ENCODE results near the gene DCC. TPM values are rescaled to one million over a fixed set of nuclear protein-coding genes. Genes with fewer than 3 reads are reported as not detected.

DCC gene
- polyA plus RNA-seq, 1 of the 3 experiments (the other 2 are of a cell fraction) = 0.20 TPM

GRCh38 chr18:53153800-53154199 is 813.8 kb downstream of the DCC start:
- Histone ChIP-seq H3K27me3 (ENCODE audit: insufficient read depth) (no peaks in the 10 kb centered on the region), H3K4me2 (no peak overlapping the region), H3K36me3 (replicated peaks in 1 of 2; ENCODE audit: control insufficient read depth in 1 of 2, insufficient read depth in 2 of 2, low read length in 1 of 2) (no peaks in the 10 kb centered on the region), H3K9me3 (no peaks in the 10 kb centered on the region), H3K79me2 (ENCODE audit: insufficient read depth) (no peaks in the 10 kb centered on the region), H3K9me2 (no peaks in the 10 kb centered on the region), H3K4me1 (ENCODE audit: control insufficient read depth in 1 of 2, insufficient read depth in 2 of 2, low read depth in 1 of 2, low read length in 1 of 2) (no peaks in the 10 kb centered on the region), H3K4me3 (ENCODE audit: low read depth in 2 of 2, low read length in 1 of 2) (no peak overlapping the region), H3K27ac (ENCODE audit: low read depth in 2 of 2, low read length in 1 of 2) (no peak overlapping the region), H3F3A (replicated peaks; ENCODE audit: insufficient read depth) (no peaks in the 10 kb centered on the region), H4K20me1 (ENCODE audit: insufficient read depth) (no peaks in the 10 kb centered on the region), H3K9ac (no peak overlapping the region), H2AFZ (ENCODE audit: low read depth) (no peak overlapping the region)
- TF ChIP-seq MXI1 (IDR thresholded peaks at IDR 0.05; ENCODE audit: low read depth, low read length) (no peak), RCOR1 (IDR thresholded peaks at IDR 0.05; ENCODE audit: low read length) (no peak), ELF1 (IDR thresholded peaks at IDR 0.05) (no peak), MAX (IDR thresholded peaks at IDR 0.05; ENCODE audit: low read depth) (no peak), ZBTB33 (IDR thresholded peaks at IDR 0.05; ENCODE audit: borderline replicate concordance, low read depth) (no peak), JUND (IDR thresholded peaks at IDR 0.05) (no peak), POLR2AphosphoS5 (IDR thresholded peaks at IDR 0.05; ENCODE audit: low read depth, low read length) (no peak), NFIC (IDR thresholded peaks at IDR 0.05; ENCODE audit: borderline replicate concordance) (no peak), TEAD4 (IDR thresholded peaks at IDR 0.05; ENCODE audit: borderline replicate concordance, insufficient read depth) (no peak), RAD21 (IDR thresholded peaks at IDR 0.05; ENCODE audit: low read length) (no peak)
- DNase-seq = no peak
- 14% methylated on average over 5 of the region's 5 CpGs for WGBS (ENCODE audit: low lambda C conversion rate)
- ChIA-PET POLR2A (no interaction called here), CTCF (interaction anchor here (0.9 kb wide), 1 partner anchor 38 kb away, joined by 3 read pairs; no protein-coding TSS in a partner anchor)

GRCh38 chr18:53165770-53166169 is 825.8 kb downstream of the DCC start:
- Histone ChIP-seq H3F3A (replicated peaks; ENCODE audit: insufficient read depth) (no peaks in the 10 kb centered on the region), H3K9ac (no peak overlapping the region), H3K4me1 (ENCODE audit: control insufficient read depth in 1 of 2, insufficient read depth in 2 of 2, low read depth in 1 of 2, low read length in 1 of 2) (no peaks in the 10 kb centered on the region), H3K9me3 (no peaks in the 10 kb centered on the region), H3K79me2 (ENCODE audit: insufficient read depth) (no peaks in the 10 kb centered on the region), H3K36me3 (replicated peaks in 1 of 2; ENCODE audit: control insufficient read depth in 1 of 2, insufficient read depth in 2 of 2, low read length in 1 of 2) (no peaks in the 10 kb centered on the region), H2AFZ (ENCODE audit: low read depth) (no peak overlapping the region), H4K20me1 (ENCODE audit: insufficient read depth) (no peaks in the 10 kb centered on the region), H3K4me3 (ENCODE audit: low read depth in 2 of 2, low read length in 1 of 2) (no peak overlapping the region), H3K9me2 (no peaks in the 10 kb centered on the region; the same call in 1 of the 2 replicates), H3K27me3 (ENCODE audit: insufficient read depth) (no peaks in the 10 kb centered on the region), H3K27ac (ENCODE audit: low read depth in 2 of 2, low read length in 1 of 2) (no peak overlapping the region), H3K4me2 (no peak overlapping the region)
- ChIA-PET POLR2A (no interaction called here), CTCF (no interaction called here)
- DNase-seq = no peak
- whole genome bisulfite sequencing (ENCODE audit: low lambda C conversion rate) = 17% methylated on average over 1 of the region's 1 CpG
- TF ChIP-seq MEF2A (IDR thresholded peaks at IDR 0.05; ENCODE audit: borderline replicate concordance, low read depth) = no peak
- TF ChIP-seq NRF1 (IDR thresholded peaks at IDR 0.05; ENCODE audit: low read depth, low read length) = no peak
- TF ChIP-seq CHD2 (IDR thresholded peaks at IDR 0.05; ENCODE audit: low read length, partially characterized antibody) = no peak
- no peak for TF ChIP-seq ZBTB33 (IDR thresholded peaks at IDR 0.05; ENCODE audit: borderline replicate concordance, low read depth)
- TF ChIP-seq MXI1 (IDR thresholded peaks at IDR 0.05; ENCODE audit: low read depth, low read length) = no peak
- no peak for TF ChIP-seq EP300 (IDR thresholded peaks at IDR 0.05; ENCODE audit: borderline replicate concordance in 1 of 2, low read depth in 1 of 2, low read length in 1 of 2)
- TF ChIP-seq TEAD4 (IDR thresholded peaks at IDR 0.05; ENCODE audit: borderline replicate concordance, insufficient read depth) = no peak
- no peak for TF ChIP-seq GATA2 (CRISPR knock-in tag; IDR thresholded peaks at IDR 0.05)
- no peak for TF ChIP-seq REST (IDR thresholded peaks at IDR 0.05; ENCODE audit: low read depth, low read length)
- no peak for TF ChIP-seq RAD21 (IDR thresholded peaks at IDR 0.05; ENCODE audit: low read length)
- TF ChIP-seq SMC3 (IDR thresholded peaks at IDR 0.05; ENCODE audit: low read depth, low read length) = no peak
- no peak for TF ChIP-seq SIN3A (IDR thresholded peaks at IDR 0.05; ENCODE audit: borderline replicate concordance, low read depth, low read length)
- TF ChIP-seq USF1 (IDR thresholded peaks at IDR 0.05; ENCODE audit: borderline replicate concordance, low read depth) = no peak
